ENCODE results near the gene SEMA6A.

DNA sequence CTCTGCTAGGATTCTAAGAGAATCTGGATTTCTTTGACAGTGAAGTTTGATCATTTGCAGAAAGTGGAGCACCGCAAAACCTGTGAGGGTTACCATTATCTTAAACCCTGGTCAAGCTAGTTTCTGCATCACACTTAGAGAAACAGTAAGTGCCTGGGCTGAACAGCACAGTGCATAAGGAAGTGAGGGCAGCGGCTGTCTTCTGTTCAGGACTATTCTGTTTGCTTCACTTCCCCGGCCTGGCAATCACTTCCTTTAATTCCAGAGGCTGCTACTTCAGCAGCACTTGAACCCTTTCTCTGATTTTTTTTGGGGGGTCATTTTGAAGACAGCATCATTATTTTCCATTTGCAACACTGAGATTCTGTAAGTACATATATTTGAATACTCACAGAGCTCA is 32.0 kb downstream of the SEMA6A start:
- TF ChIP-seq, protein P1, sequence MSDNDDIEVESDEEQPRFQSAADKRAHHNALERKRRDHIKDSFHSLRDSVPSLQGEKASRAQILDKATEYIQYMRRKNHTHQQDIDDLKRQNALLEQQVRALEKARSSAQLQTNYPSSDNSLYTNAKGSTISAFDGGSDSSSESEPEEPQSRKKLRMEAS (IDR thresholded peaks at IDR 0.05) = no peak
- no peak for TF ChIP-seq PHF8 (IDR thresholded peaks at IDR 0.05; ENCODE audit: borderline replicate concordance, low read depth)
- TF ChIP-seq EP300 (IDR thresholded peaks at IDR 0.05) = no peak
- no peak for TF ChIP-seq ZFP36 (IDR thresholded peaks at IDR 0.05; ENCODE audit: borderline replicate concordance, partially characterized antibody)
- TF ChIP-seq, protein P2, sequence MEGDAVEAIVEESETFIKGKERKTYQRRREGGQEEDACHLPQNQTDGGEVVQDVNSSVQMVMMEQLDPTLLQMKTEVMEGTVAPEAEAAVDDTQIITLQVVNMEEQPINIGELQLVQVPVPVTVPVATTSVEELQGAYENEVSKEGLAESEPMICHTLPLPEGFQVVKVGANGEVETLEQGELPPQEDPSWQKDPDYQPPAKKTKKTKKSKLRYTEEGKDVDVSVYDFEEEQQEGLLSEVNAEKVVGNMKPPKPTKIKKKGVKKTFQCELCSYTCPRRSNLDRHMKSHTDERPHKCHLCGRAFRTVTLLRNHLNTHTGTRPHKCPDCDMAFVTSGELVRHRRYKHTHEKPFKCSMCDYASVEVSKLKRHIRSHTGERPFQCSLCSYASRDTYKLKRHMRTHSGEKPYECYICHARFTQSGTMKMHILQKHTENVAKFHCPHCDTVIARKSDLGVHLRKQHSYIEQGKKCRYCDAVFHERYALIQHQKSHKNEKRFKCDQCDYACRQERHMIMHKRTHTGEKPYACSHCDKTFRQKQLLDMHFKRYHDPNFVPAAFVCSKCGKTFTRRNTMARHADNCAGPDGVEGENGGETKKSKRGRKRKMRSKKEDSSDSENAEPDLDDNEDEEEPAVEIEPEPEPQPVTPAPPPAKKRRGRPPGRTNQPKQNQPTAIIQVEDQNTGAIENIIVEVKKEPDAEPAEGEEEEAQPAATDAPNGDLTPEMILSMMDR (IDR thresholded peaks at IDR 0.05) = no peak
- TF ChIP-seq POLR2A (IDR thresholded peaks at IDR 0.05; ENCODE audit: low read length) = no peak
- TF ChIP-seq GATA3 (IDR thresholded peaks at IDR 0.05; ENCODE audit: borderline replicate concordance) = no peak

Measured in A549 (cell line).